Fibroblast of villous mesenchyme (primary cell): ENCODE data around the gene MPDU1. TPM values are rescaled to one million over a fixed set of nuclear protein-coding genes. Genes with fewer than 3 reads are reported as not detected.
"Not testable (repeated sequence)": the region's sequence is repeated elsewhere in the genome, so short reads cannot be mapped to it uniquely, and the experiment has no call there.

Experiments
- DNase-seq: peaks from one replicate; pipeline ENCODE4 v3.0.0-alpha.2; 2010; ENCODE audit warnings: low read depth
- H3K4me3 ChIP-seq: 2 replicates; pipeline ENCODE4 v1.5.1; 2011; ENCODE audit warnings: low read depth, mild to moderate bottlenecking, low read length
- total RNA-seq: library from RNA; depleted of rRNA; stranded (reverse); fragments of >200 nt; gene quantifications from 2 replicates; pipeline ENCODE4 v1.2.3, GENCODE V29; 2012
- TF ChIP-seq, protein P1 (sequence below): IDR thresholded peaks from 2 replicates; pipeline ENCODE4 v1.5.1; 2012; ENCODE audit warnings: low read depth, mild to moderate bottlenecking, low read length; ENCODE audit not compliant: insufficient read depth

Gene MPDU1
- total RNA-seq, 1 donor = 101 TPM

DNA sequence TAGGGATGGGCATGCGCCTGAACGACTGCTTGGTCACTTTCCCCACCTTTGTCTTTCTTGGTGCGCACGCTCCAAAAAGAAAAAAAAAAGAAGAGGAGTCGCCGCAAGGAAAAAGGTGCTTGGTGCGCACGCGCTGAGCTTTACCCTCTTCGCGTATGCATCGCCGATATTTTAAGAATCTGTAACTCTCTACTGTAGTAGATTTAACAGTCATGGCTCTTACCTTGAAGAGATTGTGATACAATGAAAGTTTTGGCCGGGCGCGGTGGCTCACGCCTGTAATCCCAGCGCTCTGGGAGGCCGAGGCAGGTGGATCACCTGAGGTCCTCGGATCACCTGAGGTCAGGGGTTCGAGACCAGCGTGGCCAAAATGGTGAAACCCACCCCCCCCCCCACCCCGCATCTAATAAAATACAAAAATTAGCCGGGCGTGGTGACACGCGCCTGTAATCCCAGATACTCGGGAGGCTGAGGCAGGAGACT, 31.7 kb downstream of the MPDU1 start:
- TF ChIP-seq, protein P1, sequence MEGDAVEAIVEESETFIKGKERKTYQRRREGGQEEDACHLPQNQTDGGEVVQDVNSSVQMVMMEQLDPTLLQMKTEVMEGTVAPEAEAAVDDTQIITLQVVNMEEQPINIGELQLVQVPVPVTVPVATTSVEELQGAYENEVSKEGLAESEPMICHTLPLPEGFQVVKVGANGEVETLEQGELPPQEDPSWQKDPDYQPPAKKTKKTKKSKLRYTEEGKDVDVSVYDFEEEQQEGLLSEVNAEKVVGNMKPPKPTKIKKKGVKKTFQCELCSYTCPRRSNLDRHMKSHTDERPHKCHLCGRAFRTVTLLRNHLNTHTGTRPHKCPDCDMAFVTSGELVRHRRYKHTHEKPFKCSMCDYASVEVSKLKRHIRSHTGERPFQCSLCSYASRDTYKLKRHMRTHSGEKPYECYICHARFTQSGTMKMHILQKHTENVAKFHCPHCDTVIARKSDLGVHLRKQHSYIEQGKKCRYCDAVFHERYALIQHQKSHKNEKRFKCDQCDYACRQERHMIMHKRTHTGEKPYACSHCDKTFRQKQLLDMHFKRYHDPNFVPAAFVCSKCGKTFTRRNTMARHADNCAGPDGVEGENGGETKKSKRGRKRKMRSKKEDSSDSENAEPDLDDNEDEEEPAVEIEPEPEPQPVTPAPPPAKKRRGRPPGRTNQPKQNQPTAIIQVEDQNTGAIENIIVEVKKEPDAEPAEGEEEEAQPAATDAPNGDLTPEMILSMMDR = no peak
- no peak for DNase-seq

DNA sequence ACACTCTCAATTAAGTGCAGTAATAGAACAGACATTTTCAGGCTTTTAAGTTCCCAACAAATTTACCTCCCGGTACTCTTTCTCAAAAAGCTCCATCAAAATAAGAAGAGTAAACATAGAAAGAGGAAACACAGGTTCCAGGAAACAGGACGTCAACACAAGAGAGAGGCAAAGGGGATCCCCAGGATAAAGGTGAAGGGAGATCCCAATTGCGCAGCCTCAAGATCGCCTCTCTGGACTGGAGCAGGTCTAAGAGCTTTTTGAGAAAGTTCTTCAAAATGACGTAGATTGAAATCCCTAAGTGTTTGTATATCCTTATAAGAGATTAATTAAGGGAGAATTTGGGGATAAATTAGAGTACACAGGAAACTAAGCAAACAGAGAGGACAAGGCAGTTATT, 35.0 kb downstream of the MPDU1 start:
- DNase-seq = no peak
- no peak overlapping the region for H3K4me3 ChIP-seq
- TF ChIP-seq, protein P1 = no peak

More for the DNA sequence above, 31.7 kb downstream of the MPDU1 start:
- H3K4me3 ChIP-seq = peak overlapping the region; percentile 61

DNA sequence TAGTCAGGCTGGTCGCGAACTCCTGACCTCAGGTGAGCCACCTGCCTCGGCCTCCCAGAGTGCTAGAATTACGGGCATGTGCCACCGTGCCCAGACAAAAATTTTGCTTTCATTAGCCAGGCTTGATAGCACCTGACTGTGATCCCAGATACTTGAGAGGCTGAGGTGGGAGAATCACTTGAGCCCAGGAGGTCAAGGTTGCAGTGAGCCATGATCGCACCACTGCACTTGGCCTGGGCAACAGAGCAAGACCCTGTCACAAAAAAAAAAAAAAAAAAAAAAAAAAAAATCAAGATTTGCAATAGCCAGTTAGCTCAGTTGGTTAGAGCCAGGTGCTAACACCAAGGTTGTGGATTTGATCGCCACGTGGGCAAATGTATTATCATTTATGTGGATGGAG, 37.2 kb downstream of the MPDU1 start:
- DNase-seq = no peak

DNA sequence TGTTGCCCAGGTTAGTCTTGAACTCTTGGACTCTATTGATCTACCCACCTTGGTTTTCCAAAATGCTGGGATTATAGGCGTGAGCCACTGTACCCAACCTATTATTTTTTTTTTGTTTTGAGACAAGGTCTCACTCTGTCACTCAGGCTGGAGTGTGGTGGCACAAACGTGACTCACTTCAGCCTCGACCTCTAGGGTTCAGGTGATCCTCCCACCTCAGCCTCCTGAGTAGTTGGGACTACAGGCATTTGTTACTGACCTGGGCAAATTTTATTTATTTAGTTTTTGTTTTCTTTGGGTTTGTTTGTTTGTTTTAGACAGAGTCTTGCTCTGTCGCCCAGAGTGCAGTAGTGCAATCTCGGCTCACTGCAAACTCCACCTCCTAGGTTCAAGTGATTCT, 40.0 kb downstream of the MPDU1 start:
- no peak for DNase-seq
- no peak overlapping the region for H3K4me3 ChIP-seq
- TF ChIP-seq, protein P1 = no peak

More for the DNA sequence above, 37.2 kb downstream of the MPDU1 start:
- TF ChIP-seq, protein P1 = no peak
- no peak overlapping the region for H3K4me3 ChIP-seq

DNA sequence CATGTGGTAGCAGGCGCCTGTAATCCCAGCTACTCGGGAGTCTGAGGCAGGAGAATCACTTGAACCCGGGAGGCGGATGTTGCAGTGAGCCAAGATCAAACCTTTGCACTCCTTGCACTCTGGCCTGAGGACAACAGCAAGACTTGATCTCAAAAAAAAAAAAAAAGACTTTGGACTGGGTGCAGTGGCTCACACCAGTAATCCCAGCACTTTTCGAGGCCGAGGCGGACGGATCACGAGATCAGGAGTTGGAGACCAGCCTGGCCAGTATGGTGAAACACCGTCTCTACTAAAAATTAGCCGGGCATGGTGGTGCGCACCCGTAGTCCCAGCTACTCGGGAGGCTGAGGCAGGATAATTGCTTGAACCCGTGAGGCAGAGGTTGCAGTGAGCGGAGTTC, 42.1 kb downstream of the MPDU1 start:
- DNase-seq, H3K4me3 ChIP-seq: not testable (repeated sequence)

DNA sequence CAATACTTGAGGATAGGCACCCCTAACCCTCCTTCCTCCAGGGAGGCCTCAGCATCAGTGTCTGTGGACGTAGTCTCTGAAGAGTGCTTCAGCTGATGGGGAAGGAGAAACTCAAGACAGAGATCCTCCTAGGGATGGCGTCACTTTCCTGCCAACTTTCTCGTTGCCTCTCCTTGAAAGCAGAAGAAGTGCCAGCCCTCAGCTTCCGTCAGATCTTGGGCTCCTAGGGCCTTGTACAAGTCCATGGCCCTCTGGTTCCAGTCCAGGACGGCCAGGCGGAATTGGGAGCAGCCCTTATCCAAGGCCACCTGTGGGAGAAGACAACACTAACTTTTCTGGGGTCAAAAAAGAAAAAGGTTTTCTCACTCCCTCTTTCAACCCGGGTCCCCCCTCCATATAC, 42.7 kb downstream of the MPDU1 start:
- TF ChIP-seq, protein P1 = no peak
- H3K4me3 ChIP-seq = peak overlapping the region; percentile 62
- DNase-seq = no peak

DNA sequence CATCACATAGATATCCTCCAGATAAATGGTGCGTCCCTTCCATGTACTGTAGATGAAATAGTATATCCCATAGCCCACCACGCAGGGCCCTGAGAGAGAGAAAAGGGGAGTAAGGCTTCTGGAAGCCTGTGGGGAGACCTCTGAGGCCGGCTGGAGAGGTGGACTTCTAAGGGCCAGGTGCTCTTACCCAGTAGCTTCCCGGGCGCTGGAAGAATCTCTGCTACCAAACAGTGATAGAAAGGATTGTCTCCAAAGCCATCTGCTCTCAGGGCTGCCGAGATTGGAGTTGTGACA, 43.3 kb downstream of the MPDU1 start:
- no peak for DNase-seq
- TF ChIP-seq, protein P1 = no peak
- peak overlapping the region; percentile 62 for H3K4me3 ChIP-seq
